ENCODE measurements around the gene RNF135. TPM values are rescaled to one million over a fixed set of nuclear protein-coding genes. Genes with fewer than 3 reads are reported as not detected.

Gene RNF135
- total RNA-seq, 1 experiment from 2014 or later, result 8.0 TPM

- Histone ChIP-seq H3T11ph (ENCODE audit: low read length) (no peak overlapping the region), H3K4me2 (ENCODE audit: insufficient read depth, insufficient read length, low read length) (no peak overlapping the region), H3K79me2 (ENCODE audit: insufficient read depth, low read length) (no peaks in the 10 kb centered on the region), H3K23me2 (ENCODE audit: insufficient read length, low read depth, low read length, poor library complexity, severe bottlenecking) (no peaks in the 10 kb centered on the region), H3K23ac (ENCODE audit: insufficient read length, low read depth, low read length) (no peak overlapping the region), H3K14ac (ENCODE audit: insufficient read depth, low read length) (no peak overlapping the region), H3K27me3 (ENCODE audit: insufficient read depth, low read length) (no peaks in the 10 kb centered on the region), H2BK12ac (ENCODE audit: insufficient read length, low read depth, low read length) (no peak overlapping the region), H3K4ac (ENCODE audit: low read depth, low read length) (no peak overlapping the region), H2AFZ (ENCODE audit: low read length) (no peak overlapping the region), H3K27ac (ENCODE audit: insufficient read length, low read depth, low read length) (no peak overlapping the region), H3K79me1 (ENCODE audit: insufficient read depth, low read depth, low read length, poor library complexity, severe bottlenecking) (no peaks in the 10 kb centered on the region), H4K91ac (ENCODE audit: insufficient read length, low read depth, low read length) (no peak overlapping the region), H4K20me1 (ENCODE audit: control insufficient read depth, insufficient read depth, insufficient read length) (no peaks in the 10 kb centered on the region), H3K9me3 (ENCODE audit: control insufficient read depth, low read depth, low read length) (no peaks in the 10 kb centered on the region), H4K5ac (ENCODE audit: insufficient read length, low read depth, low read length) (no peak overlapping the region), H2BK120ac (ENCODE audit: low read depth, low read length, poor library complexity, severe bottlenecking) (no peak overlapping the region), H3K56ac (ENCODE audit: insufficient read length, low read depth, low read length) (no peak overlapping the region), H2BK20ac (ENCODE audit: low read depth, low read length, poor library complexity, severe bottlenecking) (no peak overlapping the region), H3K4me1 (ENCODE audit: insufficient read depth, low read length) (no peaks in the 10 kb centered on the region), H2AK5ac (ENCODE audit: insufficient read length, low read length) (no peak overlapping the region), H3K9ac (ENCODE audit: extremely low read depth, insufficient read length, low read length) (no peak overlapping the region), H3K18ac (ENCODE audit: insufficient read length, low read depth, low read length) (no peak overlapping the region), H2BK15ac (ENCODE audit: low read depth, low read length) (no peak overlapping the region), H4K8ac (replicated peaks; ENCODE audit: insufficient read length, low read depth, low read length) (no peak overlapping the region), H2BK5ac (ENCODE audit: insufficient read length, low read length) (no peak overlapping the region)
- no peak overlapping the region for H3K27ac Mint-ChIP-seq
- H3K4me3 Mint-ChIP-seq, result no peak overlapping the region
- WGBS (ENCODE audit: extremely low coverage, insufficient read length, low lambda C conversion rate), result no CpG with 5 or more reads among the region's 4 CpGs
- H3K27me3 Mint-ChIP-seq (ENCODE audit: low read depth), result no peaks in the 10 kb centered on the region
- no peaks in the 10 kb centered on the region for H3K36me3 Mint-ChIP-seq (ENCODE audit: insufficient read depth in 1 of 3, low read depth in 3 of 3)
- no peak for DNase-seq
- no peaks in the 10 kb centered on the region for H3K4me1 Mint-ChIP-seq
- no peaks in the 10 kb centered on the region for H3K9me3 Mint-ChIP-seq
- no peak for TF ChIP-seq CTCF (conservative IDR thresholded peaks at IDR 0.05)
Measured at GRCh38 chr17:30942308-30943079, 28.3 kb upstream of the RNF135 start.
